ENCODE results near the gene MRPL51. TPM values are rescaled to one million over a fixed set of nuclear protein-coding genes. Genes with fewer than 3 reads are reported as not detected.

Gene MRPL51
- total RNA-seq, 3 donors from 2014 or later (not counting 1 experiment from before 2014, with no cell fraction given): 32.8 to 48.3 (median 45.4) TPM

GRCh38 chr12:6443361-6443983 is 49.6 kb downstream of the MRPL51 start:
- H3K36me3 ChIP-seq (ENCODE audit: control insufficient read depth, insufficient read depth, low read length): no peaks in the 10 kb centered on the region
- Mint-ChIP-seq H3K9me3 (no peaks in the 10 kb centered on the region), H3K27ac (peak overlapping the region in 1 of 2 donors; percentile 79), H3K4me1 (peaks cover 9 to 28% of the 10 kb centered on the region in 2 donors), H3K27me3 (ENCODE audit: low read depth in 2 of 2) (no peaks in the 10 kb centered on the region), H3K36me3 (no peaks in the 10 kb centered on the region), H3K4me3 (peak overlapping the region; percentile 11)
- 29% methylated on average over 9 of the region's 9 CpGs for WGBS (ENCODE audit: insufficient coverage)
- DNase-seq: peak in 1 of 2 donors; percentile 56
- H3K9me3 ChIP-seq (ENCODE audit: control insufficient read depth, insufficient read depth, low read length): no peaks in the 10 kb centered on the region
- H3K4me1 ChIP-seq (ENCODE audit: control insufficient read depth, insufficient read depth, low read length): peaks cover 46% of the 10 kb centered on the region
- H3K27ac ChIP-seq (ENCODE audit: low read length): peak overlapping the region; percentile 61
- H3K4me3 ChIP-seq (ENCODE audit: low read length): no peak overlapping the region
- TF ChIP-seq, protein P1, sequence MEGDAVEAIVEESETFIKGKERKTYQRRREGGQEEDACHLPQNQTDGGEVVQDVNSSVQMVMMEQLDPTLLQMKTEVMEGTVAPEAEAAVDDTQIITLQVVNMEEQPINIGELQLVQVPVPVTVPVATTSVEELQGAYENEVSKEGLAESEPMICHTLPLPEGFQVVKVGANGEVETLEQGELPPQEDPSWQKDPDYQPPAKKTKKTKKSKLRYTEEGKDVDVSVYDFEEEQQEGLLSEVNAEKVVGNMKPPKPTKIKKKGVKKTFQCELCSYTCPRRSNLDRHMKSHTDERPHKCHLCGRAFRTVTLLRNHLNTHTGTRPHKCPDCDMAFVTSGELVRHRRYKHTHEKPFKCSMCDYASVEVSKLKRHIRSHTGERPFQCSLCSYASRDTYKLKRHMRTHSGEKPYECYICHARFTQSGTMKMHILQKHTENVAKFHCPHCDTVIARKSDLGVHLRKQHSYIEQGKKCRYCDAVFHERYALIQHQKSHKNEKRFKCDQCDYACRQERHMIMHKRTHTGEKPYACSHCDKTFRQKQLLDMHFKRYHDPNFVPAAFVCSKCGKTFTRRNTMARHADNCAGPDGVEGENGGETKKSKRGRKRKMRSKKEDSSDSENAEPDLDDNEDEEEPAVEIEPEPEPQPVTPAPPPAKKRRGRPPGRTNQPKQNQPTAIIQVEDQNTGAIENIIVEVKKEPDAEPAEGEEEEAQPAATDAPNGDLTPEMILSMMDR (IDR thresholded peaks at IDR 0.05): no peak
- peak in 1 of 3 donors; percentile 29 for ATAC-seq
- intact Hi-C loops (cut with micrococcal nuclease): no loop called here
- H3K27me3 ChIP-seq (ENCODE audit: control insufficient read depth, insufficient read depth, low read length): no peaks in the 10 kb centered on the region

GRCh38 chr12:6442836-6443235 is 50.2 kb downstream of the MRPL51 start:
- H3K4me1 ChIP-seq (ENCODE audit: control insufficient read depth, insufficient read depth, low read length): peaks cover 43% of the 10 kb centered on the region
- H3K4me3 Mint-ChIP-seq: no peak overlapping the region
- no peaks in the 10 kb centered on the region for H3K36me3 ChIP-seq (ENCODE audit: control insufficient read depth, insufficient read depth, low read length)
- H3K9me3 ChIP-seq (ENCODE audit: control insufficient read depth, insufficient read depth, low read length): no peaks in the 10 kb centered on the region
- H3K36me3 Mint-ChIP-seq: no peaks in the 10 kb centered on the region
- H3K27ac ChIP-seq (ENCODE audit: low read length): peak overlapping the region; percentile 39
- 82% methylated on average over 9 of the region's 9 CpGs for WGBS (ENCODE audit: insufficient coverage)
- peak overlapping the region in 1 of 2 donors; percentile 79 for H3K27ac Mint-ChIP-seq
- intact Hi-C loops (cut with micrococcal nuclease): no loop called here
- H3K4me3 ChIP-seq (ENCODE audit: low read length): no peak overlapping the region
- no peaks in the 10 kb centered on the region for H3K27me3 Mint-ChIP-seq (ENCODE audit: low read depth in 2 of 2)
- ATAC-seq (no peak), DNase-seq (no peak)
- H3K27me3 ChIP-seq (ENCODE audit: control insufficient read depth, insufficient read depth, low read length): no peaks in the 10 kb centered on the region
- H3K9me3 Mint-ChIP-seq: no peaks in the 10 kb centered on the region
- H3K4me1 Mint-ChIP-seq: peaks cover 9 to 25% of the 10 kb centered on the region in 2 donors
- TF ChIP-seq, protein P1 (IDR thresholded peaks at IDR 0.05): no peak

Other genes with a start within 250 kb of the MRPL51 start
- gene PLEKHG6, start 182.6 kb downstream of the MRPL51 start, total RNA-seq: not detected
- gene TNFRSF1A, start 151.2 kb downstream of the MRPL51 start, total RNA-seq: 100 to 1,000 TPM in 1 of 3 donors, 10 to 100 TPM in 2; 75.7 to 116 (median 87.3) TPM
- 1 to 10 TPM; 1.5 to 3.0 (median 1.5) TPM for gene SCNN1A, start 117.7 kb downstream of the MRPL51 start, total RNA-seq
- 1 to 10 TPM; 3.7 to 5.8 (median 4.4) TPM for gene LTBR, start 109.1 kb downstream of the MRPL51 start, total RNA-seq
- gene CD27, start 48.3 kb downstream of the MRPL51 start, total RNA-seq: 10 to 100 TPM in 1 of 3 donors, 1 to 10 TPM in 2; 2.7 to 13.7 (median 3.1) TPM
- gene TAPBPL, start 41.2 kb downstream of the MRPL51 start, total RNA-seq: 10 to 100 TPM; 43.0 to 51.4 (median 46.9) TPM
- gene VAMP1, start 22.6 kb downstream of the MRPL51 start, total RNA-seq: 10 to 100 TPM; 81.0 to 84.3 (median 83.8) TPM
- gene NCAPD2, start 840 bp upstream of the MRPL51 start, total RNA-seq: 10 to 100 TPM; 38.8 to 53.1 (median 44.1) TPM
- gene GAPDH, start 41.3 kb upstream of the MRPL51 start, total RNA-seq: 100 to 1,000 TPM; 606 to 729 (median 642) TPM
- 10 to 100 TPM; 51.5 to 67.7 (median 62.3) TPM for gene IFFO1, start 62.8 kb upstream of the MRPL51 start, total RNA-seq
- 100 to 1,000 TPM in 1 of 3 donors, 10 to 100 TPM in 2; 85.2 to 105 (median 89.1) TPM for gene NOP2, start 75.0 kb upstream of the MRPL51 start, total RNA-seq
- 100 to 1,000 TPM; 568 to 795 (median 658) TPM for gene CHD4, start 114.1 kb upstream of the MRPL51 start, total RNA-seq
- 10 to 100 TPM in 2 of 3 donors, 1 to 10 TPM in 1; 10.0 to 27.8 (median 17.3) TPM for gene LPAR5, start 142.7 kb upstream of the MRPL51 start, total RNA-seq
- gene ACRBP, start 154.2 kb upstream of the MRPL51 start, total RNA-seq: 10 to 100 TPM in 1 of 3 donors, 1 to 10 TPM in 2; 2.1 to 12.2 (median 4.7) TPM
- 10 to 100 TPM; 29.9 to 40.9 (median 30.2) TPM for gene ING4, start 169.9 kb upstream of the MRPL51 start, total RNA-seq
- 100 to 1,000 TPM in 2 of 3 donors, 10 to 100 TPM in 1; 95.1 to 101 (median 100) TPM for gene ZNF384, start 196.1 kb upstream of the MRPL51 start, total RNA-seq
- gene PIANP, start 207.6 kb upstream of the MRPL51 start, total RNA-seq: not detected
- gene COPS7A, start 230.8 kb upstream of the MRPL51 start, total RNA-seq: 10 to 100 TPM; 23.5 to 29.8 (median 28.9) TPM